GM19239 (cell line): ENCODE measurements around the gene PCCA.
A peak's percentile ranks its signal among the peaks of the same experiment; 100 is the strongest.
"Not testable (repeated sequence)": the region's sequence is repeated elsewhere in the genome, so short reads cannot be mapped to it uniquely, and the experiment has no call there.

Experiments used
- DNase-seq: peaks from one replicate; pipeline ENCODE4 v3.0.0; 2011; ENCODE audit warnings: low spot score; ENCODE audit not compliant: insufficient read length
- FAIRE-seq: peaks from 2 replicates; lab custom pipeline; 2011; peaks lifted over from hg19 to GRCh38; lab: Jason Lieb, UNC

Gene PCCA

DNA sequence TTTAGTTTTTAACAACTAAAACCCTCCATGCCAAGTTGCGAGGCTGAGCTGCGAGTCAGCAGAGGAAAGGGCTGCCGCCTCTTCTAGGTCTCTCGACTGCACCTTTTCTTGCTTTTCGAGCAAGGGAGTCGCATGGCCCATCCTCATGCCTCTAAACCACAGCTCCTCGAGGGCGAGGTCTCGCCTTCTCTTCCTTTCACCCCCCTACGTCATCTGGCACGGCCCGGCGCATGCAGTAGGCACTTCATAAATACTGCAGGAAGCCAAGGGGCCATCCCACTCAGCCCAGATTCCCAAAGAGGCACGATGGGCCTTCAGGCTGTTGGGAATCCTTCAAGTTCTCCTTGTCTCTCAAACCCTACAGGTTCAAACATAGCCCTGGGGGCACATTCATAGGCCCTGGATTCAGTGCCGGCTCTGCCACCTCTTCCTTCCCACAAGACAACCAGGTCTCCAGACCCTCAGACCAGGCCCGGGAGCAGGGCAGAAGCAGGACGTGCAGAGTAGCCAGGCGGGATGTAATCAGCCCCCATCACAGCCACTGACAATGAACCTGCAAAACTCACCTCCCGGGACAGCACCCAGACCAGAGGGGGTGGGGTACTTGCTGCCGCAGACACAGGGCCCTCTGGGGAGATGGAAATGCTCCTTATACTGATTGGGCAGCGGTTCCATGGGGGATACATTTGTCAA, 458.0 kb downstream of the PCCA start:
- no peak for FAIRE-seq
- DNase-seq: no peak

DNA sequence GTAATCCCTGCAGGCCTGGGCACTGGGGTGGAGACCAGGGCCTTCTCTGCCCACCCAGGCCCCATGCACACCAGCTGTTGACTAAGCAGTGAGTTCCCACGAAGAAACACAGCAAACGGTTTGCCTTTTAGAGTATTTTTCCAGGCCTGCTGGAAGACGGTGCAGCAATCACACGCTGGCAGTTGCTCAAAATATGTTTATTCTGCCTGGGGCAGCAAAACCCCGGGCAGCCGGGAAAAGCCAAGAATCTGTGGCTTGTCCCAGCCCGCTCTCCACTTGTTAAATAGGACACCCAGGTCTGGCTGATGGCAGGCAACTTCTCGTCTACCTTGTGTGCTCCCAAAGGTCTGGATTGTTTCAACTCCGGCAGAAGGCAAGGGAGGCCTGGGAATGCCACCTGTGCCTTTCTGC, 458.9 kb downstream of the PCCA start:
- DNase-seq: no peak
- no peak for FAIRE-seq

DNA sequence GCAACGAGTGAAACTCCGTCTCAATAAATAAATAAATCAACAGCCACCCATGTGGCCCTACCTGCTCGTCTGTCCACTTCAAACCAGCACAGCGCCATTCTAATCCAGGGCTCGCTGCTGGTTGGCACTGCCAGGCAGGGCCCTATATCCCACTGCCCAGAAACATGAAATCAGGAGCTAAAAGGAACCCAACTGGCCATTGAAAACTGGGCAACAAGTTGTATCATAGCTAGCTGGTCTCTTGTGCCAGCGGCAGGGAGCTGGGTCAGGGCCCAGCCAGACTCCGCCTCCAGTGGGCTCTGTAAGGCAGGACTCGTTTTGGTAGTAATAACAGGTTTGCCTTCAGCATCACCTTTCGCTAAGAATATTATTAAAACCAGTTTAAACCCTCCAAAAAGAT, 460.4 kb downstream of the PCCA start:
- no peak for DNase-seq
- no peak for FAIRE-seq

DNA sequence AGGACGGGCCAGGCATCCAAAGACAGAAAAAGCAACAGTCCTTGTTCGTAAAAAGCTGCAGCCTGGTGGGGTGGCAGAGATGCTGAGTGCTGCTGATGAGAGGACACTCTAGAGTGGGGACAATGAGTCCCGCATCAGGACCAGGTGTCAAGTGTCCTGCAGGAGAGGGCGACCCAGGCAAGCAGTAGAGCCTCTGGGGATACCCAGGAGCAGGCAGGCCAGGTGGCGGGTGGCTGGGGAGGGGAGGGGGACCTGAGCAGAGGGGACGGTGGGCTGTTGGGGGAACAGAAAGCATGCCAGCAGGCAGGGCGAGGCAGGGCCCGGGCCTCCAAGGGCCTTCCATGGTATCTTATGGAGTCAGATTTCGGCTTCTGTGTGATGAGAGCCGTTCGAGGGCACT, 463.9 kb downstream of the PCCA start:
- FAIRE-seq (no peak), DNase-seq (no peak)

DNA sequence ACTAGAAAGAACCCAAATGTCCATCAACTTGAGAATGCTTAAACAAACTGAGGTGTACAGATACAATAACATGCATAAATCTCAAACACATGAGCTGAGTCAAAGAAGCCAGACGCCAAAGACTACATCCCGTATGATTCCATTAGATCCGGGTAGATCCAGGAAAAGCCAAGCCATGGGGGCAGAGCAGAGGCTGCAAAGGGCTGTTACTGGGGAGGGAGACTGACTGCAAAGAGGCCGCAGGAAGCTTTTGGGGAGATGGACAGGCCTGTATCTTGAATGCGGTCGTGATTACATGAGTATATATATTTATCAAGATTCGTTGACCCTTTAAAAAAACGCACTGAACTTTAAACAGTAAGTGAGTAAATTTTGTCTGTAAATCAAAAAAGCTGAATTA, 471.0 kb downstream of the PCCA start:
- FAIRE-seq (no peak), DNase-seq (no peak)

DNA sequence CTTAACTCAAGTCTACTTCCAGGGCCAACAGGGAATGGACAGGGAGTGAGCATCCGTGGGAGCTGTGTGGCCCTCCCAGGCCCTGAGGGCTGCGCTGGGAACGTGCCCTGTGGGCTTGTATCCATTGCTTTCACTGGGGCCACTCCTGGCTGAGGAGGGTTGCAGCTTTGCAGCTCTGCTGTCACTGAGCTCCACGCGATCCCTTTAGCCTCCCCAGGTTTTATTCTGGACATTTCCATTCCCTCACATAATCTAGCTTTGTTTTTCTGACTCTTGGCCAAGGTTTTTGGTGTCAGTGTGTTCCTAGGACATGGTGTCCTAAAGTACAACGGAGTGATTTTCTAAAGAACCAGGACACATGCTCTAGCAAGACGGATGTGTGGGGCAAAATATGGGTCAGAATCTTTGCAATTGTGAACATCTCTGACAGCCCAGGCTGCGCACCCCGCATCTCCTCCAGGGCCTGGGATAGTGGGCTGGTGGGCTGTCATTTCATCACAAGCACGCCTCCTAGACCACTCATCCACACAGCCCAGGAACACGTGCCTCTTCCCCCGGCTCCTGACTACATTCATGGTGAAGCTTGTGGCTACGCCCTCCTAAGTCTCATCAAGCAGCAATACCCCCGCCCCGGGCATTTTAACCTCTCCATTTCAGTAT, 471.7 kb downstream of the PCCA start:
- FAIRE-seq: no peak

DNA sequence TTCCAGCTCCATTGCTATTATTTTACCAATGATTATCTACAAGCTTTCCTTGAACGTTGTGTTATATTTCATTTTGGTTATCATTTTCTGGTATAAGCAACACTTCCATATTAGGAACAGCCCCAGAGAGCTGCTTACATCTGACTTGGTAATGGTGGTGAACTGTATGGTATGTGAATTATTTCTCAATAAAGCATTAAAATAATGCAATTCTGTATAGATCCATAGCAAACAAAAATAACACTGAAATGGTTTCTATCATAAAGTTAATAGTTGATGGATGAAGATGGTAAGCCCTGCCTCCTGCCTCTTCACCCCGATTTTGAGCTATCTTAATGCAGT, 472.2 kb downstream of the PCCA start:
- FAIRE-seq: no peak
- no peak for DNase-seq

More for the DNA sequence above, 471.7 kb downstream of the PCCA start:
- DNase-seq: no peak

DNA sequence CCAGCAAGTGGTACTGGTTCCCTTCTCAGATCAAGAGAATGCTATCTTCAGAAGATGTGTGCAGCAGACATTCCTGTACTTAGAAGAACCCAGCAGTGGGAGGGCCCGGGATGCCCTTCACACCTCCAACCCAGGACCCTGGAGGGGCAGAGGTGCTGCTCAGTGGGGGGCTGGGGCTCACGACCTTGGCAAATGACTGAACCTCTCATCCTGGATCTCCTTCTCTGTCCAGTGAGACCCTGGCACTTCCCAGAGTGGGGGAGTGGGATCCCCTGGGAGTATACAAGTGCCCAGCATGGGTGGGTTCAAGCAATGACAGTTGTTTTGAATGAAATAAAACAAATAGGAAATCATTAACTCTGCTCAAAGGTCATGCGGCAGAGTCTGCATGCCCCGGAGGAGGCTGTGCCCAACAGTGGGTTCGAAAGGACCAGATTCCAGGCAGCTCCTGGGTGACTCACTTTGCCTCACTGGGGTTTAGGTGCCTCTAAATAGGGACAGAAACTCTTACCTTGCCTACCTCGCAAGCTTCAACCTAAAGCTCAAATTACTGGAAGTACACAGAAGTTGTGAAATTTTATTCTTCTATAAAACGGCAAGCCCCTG, 472.8 kb downstream of the PCCA start:
- DNase-seq (no peak), FAIRE-seq (no peak)

DNA sequence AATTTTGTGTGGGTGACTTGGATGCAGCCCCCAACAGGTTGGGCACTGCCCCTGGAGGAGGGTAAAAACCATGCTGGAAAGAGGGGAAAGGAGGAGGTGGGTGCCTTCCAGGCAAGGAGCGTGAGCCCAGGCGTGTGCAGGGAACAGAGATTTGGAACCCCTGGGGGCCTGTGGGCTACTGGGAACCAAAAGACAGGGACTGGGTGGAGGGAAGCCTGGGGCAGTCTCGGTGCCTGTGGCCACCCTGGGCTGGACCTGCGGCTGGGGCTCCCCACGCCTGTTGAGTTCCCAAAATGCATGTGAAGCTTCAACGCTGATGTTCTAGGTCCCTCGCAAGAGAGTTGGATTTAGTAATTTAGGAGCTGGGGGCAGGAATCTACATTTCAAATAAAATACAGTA, 474.9 kb downstream of the PCCA start:
- no peak for DNase-seq
- FAIRE-seq: no peak

DNA sequence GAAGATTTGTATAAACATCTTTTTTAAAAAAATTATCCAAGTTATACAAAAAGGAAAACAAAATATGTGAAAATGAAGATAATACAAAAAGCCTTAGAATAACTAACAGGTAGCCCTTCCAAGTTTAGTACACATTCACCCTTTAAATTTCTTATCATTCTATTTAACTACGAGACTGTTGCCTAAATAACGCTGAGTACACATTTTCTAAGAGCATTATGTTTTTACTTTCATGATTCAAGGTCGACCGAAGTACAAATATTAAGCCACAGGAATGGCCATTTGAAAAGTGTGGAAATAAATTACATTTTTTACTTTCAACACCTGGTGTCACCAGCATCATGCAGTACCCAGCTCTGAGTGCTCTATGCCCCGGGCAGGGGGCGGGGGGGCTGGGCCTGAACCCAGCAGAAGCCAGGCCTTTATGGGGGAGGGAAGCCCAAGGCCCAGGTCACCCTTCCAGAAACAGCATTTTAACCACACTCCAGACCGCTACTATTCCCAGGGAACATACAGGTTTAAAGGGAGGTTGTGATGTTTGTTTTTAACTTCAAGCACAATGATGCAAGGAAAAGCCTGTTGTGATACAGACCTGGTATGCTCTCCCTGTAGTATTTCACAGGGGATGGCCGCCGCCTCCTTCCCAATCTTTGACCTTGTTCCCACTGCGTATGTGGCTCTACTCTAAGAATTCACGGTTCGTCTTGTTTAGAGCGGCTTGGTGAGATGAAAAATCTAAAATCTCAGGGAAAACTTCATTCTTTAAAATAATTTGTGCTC, 475.7 kb downstream of the PCCA start:
- FAIRE-seq (no peak), DNase-seq (no peak)

DNA sequence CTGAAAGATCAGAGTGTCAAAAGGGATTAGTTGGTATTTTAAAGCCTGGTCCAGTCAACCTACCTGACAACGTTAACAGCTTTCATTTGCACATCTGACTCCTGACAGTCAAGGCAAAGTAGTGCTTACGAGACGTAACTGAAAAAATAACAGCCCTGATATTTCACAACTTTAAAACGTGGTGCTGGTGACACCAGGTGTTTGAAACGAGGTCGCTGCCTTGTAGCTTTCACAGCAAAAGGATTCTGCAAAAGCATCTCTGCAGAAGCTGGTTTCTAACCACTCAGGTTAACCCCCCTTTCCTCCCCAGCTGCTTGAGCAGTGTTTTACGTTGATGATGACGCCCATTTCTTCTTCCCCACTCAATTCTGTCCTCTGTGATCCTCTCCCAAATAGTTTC, 476.4 kb downstream of the PCCA start:
- DNase-seq (no peak), FAIRE-seq (no peak)

DNA sequence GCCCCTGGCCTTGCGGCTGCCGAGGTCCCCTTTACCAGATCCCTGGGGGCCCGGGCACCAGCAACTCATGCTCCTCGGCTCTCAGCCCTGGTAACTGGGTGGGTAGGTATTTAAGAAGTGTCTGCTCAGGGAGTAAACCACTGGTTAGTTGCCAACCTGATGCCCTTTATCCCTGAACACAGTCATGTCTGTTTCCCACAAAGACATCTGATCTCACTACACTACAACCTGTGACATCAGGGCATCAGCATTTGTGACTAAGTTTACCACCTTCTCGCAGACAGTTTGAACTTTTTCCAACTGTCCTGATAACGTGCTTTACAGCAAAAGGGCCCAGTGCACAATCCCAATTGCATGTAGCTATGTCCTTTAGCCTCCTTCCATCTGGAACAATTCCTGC, 477.6 kb downstream of the PCCA start:
- FAIRE-seq (no peak), DNase-seq (no peak)

DNA sequence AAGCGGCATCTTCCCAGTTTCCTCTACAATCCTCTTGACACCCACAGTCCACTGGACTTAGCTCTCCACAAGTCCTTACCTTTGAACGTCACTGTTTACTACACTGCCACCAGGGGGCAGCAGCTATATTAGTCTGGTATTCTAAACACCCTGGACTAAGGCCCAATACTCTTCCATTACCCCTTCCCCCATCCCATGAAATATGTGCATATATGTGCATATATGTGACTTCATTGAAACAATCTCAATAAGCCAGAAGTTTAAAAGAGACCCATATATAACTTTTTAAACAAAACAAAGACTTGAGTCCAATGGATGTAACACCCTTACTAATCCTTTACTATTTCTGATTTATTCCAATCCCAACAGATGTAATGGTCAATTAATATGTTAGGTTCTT, 484.2 kb downstream of the PCCA start:
- peak; percentile 91 for FAIRE-seq
- DNase-seq: peak; percentile 32

DNA sequence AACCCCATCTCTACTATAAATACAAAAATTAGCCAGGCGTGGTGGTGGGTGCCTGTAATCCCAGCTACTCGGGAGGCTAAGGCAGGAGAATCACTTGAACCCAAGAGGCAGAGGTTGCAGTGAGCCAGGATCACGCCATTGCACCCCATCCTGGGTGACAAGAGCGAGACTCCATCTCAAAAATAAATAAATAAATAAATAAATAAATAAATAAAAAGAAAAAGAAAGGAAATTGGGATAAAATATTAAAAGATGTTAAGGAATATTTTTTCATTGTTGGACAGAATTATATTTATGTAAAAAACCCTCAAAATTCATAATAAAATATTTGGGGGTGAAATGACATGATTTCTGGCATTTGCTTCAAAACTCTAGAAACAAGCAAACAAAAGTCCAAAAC, 488.3 kb downstream of the PCCA start:
- FAIRE-seq, DNase-seq: not testable (repeated sequence)
